GM19467 (cell line): ENCODE measurements around the gene SGSH.
"Not testable (repeated sequence)": the region's sequence is repeated elsewhere in the genome, so short reads cannot be mapped to it uniquely, and the experiment has no call there.

Experiments used
- ATAC-seq: cut with Tn5 transposase; IDR thresholded peaks from one replicate; pipeline ENCODE4 v1.9.1; 2021; ENCODE audit warnings: mild to moderate bottlenecking, moderate library complexity; ENCODE audit not compliant: unreplicated experiment

The SGSH gene

DNA sequence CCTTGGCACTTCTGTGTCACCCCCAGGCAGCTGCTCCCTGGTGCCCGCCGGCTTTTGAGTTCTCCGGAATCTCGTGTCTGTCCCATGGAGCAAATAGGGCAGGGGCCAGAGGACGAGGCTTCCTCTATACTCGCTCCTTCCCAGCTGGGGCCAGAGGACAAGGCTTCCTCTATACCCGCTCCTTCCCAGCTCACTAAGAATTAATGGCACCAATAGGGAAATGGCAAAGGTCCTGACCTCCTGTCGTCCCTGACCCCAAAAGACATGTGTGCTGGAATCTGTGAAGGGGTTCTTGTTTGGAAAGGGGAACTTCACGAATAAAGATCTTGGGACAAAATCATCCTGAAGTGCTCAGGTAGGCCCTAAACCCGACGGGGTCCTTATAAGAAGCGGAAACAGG lies 7.6 kb downstream of the SGSH start:
- ATAC-seq: no peak

DNA sequence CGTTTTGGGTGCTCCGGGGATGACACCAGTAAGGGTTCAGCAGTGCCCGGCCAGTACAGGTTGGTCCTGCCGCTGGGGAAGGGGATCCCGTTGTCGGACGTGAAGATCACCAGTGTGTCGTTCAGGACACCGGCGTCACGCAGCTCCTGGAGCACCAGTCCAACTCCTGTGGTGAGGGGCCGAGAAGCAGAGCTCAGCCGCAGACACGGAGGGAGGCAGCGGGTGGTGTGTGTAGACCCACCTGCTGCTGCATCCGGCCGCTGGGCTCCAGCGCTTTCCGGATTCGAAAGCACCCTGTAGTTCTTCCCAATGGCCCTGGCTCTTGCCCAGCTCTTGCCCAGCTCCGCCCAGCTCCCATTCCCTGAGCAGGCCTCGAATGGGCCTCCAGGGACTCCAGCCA lies 8.0 kb downstream of the SGSH start:
- ATAC-seq: no peak

DNA sequence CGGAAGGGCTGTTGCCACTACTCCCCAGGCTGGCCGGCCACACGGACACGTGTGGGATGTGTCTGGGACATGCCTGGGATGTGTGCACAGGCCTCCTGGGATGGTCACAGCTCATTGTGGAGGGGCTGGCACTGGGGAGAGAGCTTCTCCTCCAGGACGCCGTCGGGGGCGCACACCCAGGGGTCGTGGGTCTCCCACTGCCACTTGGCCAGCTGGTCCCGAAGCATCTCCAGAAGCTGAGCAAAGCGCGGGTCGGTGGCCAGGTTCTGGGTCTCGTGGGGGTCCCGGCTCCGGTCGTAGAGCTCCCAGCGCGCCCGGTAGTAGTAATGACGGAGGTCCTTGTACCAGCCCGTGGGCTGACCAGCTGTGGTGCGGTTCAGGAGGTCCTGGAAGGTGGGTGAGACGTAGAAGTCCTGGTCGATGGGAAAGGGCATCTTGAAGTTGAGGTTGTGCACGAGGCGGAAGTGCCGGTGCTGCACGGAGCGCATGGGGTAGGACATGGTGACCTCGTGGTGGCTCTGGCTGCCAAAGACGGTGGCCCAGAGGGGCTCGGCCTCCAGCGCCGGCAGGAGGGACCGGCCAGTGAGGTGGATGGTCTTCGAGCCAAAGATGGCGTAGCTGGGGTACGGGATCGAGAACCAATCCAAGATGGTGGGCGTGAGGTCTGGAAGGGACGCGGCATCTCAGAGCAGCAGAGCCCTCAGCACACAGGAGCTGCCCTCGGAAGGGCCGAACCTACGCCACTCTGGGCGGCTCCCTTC lies 9.6 kb downstream of the SGSH start:
- no peak for ATAC-seq

DNA sequence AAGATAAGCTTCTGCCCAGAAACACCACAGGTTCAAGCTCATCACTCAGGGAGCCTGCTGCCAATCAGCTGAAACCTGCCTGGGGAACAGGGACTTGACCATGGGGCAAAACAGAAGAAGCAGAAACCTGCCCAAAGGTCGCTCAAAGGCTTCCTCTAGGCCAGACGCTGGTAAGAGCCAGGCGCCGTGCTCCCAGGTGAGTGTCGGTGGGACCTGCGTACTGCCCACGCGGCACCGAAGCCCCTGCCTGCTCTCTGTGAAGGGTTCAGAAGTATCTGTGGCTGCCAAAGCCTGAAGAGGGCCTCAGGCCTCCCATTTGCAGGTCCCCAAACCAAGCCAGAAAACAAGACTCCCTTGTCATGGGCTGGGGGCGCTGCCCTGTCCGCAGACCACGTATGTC lies 10.4 kb downstream of the SGSH start:
- ATAC-seq: no peak

DNA sequence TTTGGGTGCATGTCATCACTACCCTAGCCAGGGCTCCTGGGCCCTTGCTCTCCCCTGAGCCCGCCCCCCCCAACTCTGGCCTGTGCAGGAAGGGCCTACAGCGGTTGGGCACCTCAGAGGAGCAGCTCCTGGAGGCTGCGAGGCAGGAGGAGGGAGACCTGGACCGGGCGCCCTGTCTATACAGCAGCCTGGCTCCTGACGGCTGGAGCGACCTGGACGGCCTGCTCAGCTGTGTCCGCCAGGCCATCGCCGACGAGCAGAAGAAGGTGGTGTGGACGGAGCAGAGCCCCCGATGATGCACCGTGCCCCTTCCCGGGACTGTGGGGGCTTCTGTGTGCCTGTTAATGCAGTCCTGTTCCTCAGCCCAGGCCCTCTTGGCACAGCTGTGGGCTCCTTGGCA lies 12.1 kb downstream of the SGSH start:
- no peak for ATAC-seq

DNA sequence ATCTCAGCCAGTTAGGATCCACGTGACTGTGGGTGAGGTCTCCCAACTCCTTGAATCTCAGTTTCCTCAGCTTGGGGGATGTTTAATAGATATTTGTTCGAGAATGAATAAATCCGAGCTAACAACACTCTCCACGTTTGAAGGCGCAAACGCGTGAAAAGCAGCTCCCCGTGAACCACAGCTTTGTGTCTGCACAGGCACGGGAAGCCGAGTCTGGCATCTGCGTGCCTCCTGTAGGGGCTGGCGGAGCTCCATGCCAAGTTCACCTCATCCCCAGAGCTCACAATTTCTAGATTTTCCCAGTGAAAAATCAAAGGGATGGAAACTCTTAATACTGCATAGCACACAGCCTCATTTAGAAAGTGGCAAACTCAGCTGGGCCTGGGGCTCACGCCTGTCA lies 14.3 kb downstream of the SGSH start:
- no peak for ATAC-seq

DNA sequence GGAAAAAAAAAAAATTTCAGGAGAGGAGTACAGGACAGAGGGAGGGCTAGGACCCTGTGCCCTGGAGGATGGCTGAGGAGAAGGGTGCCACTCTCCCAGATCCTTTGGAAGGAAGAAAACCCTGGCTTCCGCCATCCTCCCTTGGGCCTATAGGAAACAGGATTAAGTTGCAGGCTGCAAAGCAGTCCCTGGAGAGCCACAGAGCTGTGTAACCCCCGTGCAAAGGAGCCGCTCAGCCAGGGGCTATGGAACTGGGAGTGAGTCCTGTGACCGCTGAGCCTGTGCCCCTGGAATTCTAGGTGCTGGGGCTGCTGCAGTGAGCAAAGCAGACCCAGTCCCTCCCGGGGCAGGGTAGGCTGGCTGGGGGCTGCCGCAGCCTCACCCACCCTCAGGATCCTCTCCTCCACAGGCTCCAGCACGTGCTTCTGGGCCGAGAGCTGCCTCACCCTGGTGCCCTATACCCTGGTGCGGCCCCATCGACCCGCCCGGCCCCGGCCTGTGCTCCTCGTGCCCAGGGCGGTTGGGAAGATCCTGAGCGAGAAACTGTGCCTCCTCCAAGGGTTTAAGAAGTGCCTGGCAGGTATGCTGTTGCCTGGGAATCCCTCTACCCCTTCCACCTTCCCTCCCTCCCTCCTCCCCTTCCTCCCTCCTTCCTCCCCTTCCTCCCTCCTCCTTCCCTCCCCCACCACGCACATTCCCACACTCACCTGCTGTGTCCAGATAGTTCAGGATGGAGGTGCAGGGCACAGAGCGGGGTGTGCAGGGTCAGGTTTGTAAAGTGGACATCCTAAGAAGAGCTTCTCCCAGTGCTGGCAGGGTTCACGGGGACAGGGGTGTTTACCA lies 15.3 kb downstream of the SGSH start:
- ATAC-seq: no peak

DNA sequence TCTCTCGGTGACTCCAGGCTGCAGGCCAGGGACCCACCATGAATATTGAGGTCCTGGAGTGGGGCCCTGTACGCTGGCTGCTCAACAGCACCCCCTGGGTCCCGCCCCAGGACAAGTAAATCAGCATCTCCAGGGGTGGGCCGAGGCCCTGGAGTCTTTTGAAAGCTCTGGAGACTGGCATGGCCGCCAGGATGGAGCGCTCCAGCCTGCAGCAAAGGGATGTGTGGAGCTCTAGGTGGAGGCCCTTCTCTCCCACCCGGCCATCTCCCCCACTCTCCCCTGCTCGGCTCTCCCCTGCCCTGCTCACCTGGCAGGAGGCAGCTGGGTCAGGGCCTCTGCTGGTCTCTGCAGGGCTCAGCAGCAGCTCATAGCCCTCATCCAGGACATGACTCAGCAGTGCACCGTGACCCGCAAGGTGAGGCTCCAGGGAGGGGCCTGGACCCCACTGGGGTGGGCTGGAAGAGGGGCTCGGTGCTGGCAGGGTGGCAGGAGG lies 16.6 kb downstream of the SGSH start:
- no peak for ATAC-seq

DNA sequence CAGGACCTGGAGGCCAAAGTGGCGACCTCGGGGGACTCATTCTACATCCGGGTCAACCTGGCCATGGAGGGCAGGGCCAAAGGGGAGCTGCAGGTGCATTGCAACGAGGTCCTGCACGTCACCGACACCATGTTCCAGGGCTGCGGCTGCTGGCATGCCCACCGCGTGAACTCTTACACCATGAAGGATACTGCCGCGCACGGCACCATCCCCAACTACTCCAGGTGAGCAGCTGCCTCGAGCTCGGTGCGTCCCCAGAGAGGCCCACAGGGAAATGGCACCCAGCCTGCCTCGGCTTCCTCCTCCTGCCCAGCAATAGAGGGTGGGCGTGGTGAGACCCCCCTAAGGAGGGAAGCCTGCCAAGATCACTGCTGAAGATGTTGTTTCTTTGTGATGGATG lies 17.9 kb downstream of the SGSH start:
- no peak for ATAC-seq

DNA sequence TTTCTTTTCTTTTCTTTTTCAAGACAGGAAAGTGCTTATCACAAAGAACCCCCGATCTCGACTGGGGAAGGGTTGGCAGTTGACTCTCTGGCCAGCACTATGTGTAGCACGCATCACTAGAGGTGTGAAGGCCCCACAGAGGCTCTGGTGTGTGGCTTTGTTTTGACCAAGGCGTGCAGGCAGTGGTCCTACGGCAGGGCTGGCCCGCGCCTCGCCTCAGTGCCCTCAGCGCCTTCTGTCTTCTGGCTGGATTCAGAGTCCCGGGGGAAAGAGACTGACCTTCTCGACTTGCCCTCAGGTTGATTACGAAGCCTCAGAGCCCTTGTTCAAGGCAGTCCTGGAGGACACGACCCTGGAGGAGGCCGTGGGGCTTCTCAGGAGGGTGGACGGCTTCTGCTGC lies 18.7 kb downstream of the SGSH start:
- ATAC-seq: no peak

DNA sequence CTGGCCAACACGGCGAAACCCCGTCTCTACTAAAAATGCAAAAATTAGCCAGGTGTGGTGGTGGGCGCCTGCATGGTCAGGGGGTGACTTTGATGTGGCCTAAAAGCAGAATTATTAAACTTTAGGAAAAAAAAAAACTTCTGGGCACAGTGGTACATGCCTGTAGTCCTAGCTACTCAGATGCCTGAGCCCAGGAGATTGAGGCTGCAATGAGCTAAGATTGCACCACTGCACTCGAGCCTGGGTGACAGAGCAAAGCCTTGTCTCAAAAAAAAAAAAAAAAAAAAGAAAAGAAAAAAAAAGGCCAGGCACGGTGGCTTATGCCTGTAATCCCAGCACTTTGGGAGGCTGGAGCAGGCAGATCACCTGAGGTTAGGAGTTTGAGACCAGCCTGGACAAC lies 20.8 kb downstream of the SGSH start:
- not testable (repeated sequence) for ATAC-seq

DNA sequence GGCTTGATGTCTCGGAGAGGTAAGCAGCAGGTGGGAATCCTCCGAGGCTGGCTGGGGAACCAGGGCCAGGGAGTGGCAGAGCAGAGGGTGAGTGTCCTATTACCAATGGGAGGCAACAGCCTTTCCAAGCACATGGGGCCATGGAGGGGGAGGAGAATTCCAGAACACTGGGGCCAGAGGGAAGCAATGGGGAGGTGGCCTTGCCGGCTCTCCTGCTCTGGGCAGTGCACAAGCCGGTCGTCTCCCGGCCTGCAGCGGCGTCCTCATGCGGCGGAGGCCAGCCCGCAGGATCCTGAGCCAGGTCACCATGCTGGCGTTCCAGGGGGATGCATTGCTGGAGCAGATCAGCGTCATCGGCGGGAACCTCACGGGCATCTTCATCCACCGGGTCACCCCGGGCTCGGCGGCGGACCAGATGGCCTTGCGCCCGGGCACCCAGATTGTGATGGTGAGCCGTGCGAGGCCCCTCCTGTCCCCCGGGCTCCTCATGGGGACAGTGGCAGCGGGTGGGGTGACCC lies 21.9 kb downstream of the SGSH start:
- no peak for ATAC-seq

DNA sequence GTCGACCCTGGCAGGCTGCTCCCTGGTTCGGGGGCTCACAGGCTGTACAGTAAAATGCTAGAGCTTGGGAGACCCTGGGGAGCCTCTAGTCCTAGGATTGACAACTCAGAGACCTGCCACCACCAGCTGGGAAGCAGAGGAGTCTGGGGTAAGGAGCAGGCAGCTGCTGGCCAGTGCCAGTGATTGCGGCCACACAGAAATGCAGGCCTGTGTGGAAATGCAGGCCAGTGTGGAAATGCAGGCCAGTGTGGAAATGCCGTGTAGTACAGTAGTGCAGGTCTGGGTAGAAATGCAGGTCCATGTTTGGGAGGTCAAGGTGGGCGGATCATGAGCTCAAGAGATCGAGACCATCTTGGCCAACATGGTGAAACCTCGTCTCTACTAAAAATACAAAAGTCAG lies 23.5 kb downstream of the SGSH start:
- ATAC-seq: no peak

DNA sequence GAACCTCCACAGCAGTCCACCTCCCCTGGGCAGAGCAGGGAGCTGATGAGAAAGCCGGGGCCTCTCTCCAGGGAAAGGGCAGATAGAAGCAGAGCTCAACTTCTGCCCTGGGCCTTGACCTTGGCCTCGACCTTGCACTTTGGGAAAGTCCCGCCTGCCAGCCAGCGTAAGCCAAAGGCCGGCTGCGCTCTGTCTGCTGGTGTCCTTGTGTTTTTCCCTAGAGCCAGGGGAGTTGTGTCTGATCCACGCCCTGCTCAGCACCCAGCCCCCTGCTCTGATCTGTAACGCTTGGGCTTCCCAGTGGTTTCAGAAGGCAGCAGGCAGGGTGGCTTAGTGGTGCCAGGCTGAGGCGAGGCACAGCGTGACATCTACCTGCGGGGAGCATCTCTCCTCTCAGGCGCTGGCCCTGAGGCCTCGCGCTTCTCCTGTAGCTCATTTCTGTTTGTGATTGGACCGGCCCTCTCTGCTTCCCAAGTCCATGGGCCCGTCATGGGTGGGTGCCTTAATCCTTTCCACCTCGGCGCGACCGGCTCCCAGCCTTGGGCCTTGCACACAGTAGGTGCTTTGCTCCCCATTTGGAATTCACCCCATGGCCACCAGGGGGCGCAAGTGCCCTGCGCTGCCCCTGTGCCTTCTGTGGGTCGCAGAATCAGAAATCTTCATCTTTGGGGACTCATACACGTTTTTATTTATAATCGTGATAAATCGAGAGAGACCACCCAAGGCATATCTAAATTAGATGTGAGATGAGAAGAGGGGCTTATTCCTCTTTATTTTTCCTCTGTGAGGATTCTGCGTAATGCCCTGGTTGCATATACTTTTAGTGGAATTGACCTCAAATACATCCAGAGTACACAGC lies 24.2 kb downstream of the SGSH start:
- no peak for ATAC-seq

DNA sequence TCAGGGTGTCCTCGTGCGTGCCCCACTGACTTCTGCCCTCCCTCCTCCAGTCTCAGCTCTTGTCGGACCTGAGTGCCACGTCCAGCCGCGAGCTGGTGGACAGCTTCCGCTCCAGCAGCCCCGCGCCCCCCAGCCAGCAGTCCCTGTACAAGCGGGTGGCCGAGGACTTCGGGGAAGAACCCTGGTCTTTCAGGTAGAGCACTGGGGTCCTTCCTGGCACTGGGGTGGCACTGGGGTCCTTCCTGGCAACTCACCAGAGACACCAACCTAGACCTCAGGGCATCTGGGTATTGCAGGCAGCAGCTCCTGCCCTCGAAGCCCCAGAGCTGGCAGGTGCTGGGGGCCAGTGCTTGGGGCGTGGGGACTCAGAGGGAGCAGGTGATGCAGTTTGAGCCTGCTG lies 25.0 kb downstream of the SGSH start:
- no peak for ATAC-seq

DNA sequence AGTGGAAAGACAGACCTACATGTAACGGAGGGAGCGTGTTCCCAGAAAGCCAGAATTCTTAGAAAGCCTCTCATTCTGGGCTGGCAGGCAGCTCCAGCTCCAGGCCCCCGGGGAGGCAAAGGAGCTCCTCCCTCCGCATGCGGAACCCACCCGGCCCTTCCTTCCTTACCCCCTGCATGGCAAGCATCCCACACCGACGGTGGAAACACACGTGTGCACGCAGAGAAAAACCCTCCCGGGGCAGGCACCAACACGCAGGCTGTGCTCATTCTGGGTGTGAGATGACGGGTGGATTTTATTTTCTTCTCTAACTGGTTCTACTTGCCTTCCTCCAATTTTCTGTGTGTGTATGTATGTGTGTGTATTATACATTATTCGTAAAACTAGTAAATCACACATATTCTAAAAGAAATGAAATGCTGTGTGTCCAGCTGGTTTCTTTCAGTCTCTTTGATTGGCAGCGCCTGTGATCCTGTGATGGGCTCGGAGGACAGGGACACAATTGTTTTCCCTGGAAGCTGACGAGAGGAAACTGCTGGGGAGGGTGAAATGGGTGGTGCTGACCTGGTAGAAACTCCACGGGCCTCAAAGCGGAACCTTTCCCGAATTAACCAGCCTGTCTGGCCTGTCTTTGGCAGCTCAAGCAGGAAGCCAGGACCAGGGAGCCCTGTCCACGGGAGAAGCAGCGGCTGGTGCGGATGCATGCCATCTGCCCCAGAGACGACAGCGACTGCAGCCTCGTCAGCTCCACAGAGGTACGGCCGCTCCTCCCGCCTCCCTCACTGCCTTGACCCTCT lies 28.1 kb downstream of the SGSH start:
- no peak for ATAC-seq

DNA sequence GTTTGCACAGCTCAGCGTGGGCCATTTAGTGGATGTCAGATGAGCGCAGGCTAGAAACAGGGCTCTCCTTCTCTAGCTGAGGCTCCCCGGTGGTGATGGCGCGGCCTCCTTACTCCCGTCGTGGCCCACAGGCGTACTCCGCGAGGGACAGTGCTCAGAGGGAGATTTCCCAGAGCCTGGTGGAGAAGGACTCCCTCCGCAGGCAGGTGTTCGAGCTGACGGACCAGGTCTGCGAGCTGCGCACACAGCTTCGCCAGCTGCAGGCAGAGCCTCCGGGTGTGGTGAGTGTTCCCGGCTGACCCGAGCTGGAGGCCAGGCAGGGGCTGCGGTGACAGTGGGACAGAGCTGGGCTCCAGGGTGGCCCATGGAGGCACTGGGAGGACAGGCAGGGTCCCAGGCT lies 28.9 kb downstream of the SGSH start:
- ATAC-seq: no peak

DNA sequence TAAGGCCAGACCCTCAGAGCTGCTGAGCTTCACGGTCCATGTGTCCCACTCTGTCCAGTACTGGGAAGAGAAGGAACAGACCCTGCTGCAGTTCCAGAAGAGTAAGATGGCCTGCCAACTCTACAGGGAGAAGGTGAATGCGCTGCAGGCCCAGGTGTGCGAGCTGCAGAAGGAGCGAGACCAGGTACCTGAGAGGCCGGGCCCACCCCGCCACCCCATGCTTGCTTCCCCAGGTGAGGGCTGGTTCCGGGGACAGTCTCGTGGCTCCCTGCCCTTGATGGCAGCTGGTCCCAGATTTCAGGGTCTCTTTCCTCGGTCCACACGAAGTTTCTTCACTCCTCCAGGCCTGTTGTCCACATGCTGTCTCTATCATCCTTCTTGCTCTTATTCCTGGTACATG lies 29.4 kb downstream of the SGSH start:
- ATAC-seq: no peak

DNA sequence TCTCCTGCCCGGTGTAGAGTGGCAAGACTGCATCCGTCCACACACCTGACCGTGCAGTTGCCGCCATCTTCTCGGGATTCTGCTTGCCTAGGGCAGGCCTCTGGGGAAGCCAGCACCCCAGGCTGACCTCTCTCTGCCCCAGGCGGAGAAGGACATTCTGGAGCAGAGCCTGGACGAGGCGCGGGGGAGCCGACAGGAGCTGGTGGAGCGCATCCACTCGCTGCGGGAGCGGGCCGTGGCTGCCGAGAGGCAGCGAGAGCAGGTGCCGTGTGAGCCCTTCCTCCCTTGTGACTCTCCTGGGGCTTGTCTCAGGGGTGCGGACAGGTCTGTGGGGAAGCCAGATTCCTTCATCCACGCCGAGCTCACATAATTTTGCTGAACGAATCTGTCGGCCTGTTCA lies 30.5 kb downstream of the SGSH start:
- ATAC-seq: no peak

DNA sequence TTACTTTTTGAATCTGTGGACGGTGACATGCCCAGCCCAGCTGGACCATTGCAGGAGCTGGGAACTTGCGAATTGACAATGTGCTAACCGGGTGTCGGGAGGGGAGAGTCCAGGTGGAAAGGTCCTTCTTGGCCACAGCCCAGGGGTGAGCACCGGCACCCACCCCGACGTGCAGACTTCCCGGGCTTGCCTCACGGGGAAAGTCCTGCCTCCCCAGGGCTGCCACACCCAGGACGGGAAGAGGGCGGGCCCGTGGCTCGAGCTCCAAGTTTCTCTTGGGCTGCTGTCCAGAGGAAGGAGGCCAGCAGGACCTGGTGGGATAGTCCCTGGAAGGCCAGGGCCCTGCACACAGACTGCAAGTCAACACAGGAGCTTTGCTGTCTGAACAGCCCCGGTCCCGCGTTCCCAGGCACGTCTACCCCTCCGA lies 32.6 kb downstream of the SGSH start:
- ATAC-seq: no peak
